Measurements from ENCODE around the gene UFM1. TPM values are rescaled to one million over a fixed set of nuclear protein-coding genes. Genes with fewer than 3 reads are reported as not detected.

UFM1 gene
- total RNA-seq, 1 donor from 2014 or later: 97.2 TPM

DNA sequence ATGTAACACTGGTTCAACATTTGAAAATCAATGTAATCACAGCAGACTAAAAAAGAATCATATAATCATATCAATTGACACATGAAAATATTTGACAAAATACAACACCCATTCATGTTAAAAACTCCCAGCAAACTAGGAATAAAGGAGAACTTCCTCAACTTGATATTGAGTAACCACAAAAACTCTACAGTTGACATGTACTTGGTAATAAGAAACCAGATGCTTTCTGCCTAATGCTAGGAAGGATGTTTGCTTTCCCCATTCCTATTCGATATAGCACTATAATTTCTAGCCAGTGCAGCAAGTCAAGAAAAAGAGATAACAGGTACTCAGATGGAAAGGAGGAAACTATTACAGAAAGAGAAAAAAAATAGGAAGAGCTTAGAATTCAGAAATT lies 26.9 kb downstream of the UFM1 start:
- no peak overlapping the region for H3K9ac ChIP-seq (ENCODE audit: low read length)
- no peaks in the 10 kb centered on the region for H3K36me3 ChIP-seq (ENCODE audit: insufficient read depth, low read length)
- no peaks in the 10 kb centered on the region for H3K9me3 ChIP-seq (ENCODE audit: insufficient read depth, low read depth, low read length)
- no peak overlapping the region for H3K4me2 ChIP-seq (ENCODE audit: low read length)
- no peaks in the 10 kb centered on the region for H3K27me3 ChIP-seq (ENCODE audit: insufficient read depth, low read length)
- H3K27ac Mint-ChIP-seq (ENCODE audit: unreplicated experiment): no peak overlapping the region
- no peak for DNase-seq (ENCODE audit: low read depth)
- no peaks in the 10 kb centered on the region for H3K36me3 Mint-ChIP-seq (ENCODE audit: low read depth, unreplicated experiment)
- H3K4me1 Mint-ChIP-seq (ENCODE audit: low read depth, unreplicated experiment): peaks cover 7% of the 10 kb centered on the region
- FAIRE-seq: no peak
- H4K20me1 ChIP-seq (ENCODE audit: insufficient read depth, low read length): no peaks in the 10 kb centered on the region
- TF ChIP-seq EZH2 (IDR thresholded peaks at IDR 0.05; ENCODE audit: insufficient read depth, low read length): no peak
- TF ChIP-seq, protein P1, sequence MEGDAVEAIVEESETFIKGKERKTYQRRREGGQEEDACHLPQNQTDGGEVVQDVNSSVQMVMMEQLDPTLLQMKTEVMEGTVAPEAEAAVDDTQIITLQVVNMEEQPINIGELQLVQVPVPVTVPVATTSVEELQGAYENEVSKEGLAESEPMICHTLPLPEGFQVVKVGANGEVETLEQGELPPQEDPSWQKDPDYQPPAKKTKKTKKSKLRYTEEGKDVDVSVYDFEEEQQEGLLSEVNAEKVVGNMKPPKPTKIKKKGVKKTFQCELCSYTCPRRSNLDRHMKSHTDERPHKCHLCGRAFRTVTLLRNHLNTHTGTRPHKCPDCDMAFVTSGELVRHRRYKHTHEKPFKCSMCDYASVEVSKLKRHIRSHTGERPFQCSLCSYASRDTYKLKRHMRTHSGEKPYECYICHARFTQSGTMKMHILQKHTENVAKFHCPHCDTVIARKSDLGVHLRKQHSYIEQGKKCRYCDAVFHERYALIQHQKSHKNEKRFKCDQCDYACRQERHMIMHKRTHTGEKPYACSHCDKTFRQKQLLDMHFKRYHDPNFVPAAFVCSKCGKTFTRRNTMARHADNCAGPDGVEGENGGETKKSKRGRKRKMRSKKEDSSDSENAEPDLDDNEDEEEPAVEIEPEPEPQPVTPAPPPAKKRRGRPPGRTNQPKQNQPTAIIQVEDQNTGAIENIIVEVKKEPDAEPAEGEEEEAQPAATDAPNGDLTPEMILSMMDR (IDR thresholded peaks at IDR 0.05; ENCODE audit: insufficient read depth, low read depth, low read length): no peak
- no peak overlapping the region for H3K4me3 ChIP-seq (ENCODE audit: insufficient read depth, low read depth, low read length)
- no peaks in the 10 kb centered on the region for H3K4me1 ChIP-seq (ENCODE audit: insufficient read depth, low read length)
- H3K4me3 Mint-ChIP-seq (ENCODE audit: unreplicated experiment): no peak overlapping the region
- no peak overlapping the region for H3K27ac ChIP-seq (ENCODE audit: low read depth, low read length)
- no peaks in the 10 kb centered on the region for H3K9me3 Mint-ChIP-seq (ENCODE audit: unreplicated experiment)
- no peak overlapping the region for H2AFZ ChIP-seq (ENCODE audit: low read depth, low read length)
- no peaks in the 10 kb centered on the region for H3K27me3 Mint-ChIP-seq (ENCODE audit: low read depth, unreplicated experiment)
- H3K79me2 ChIP-seq (ENCODE audit: insufficient read depth, low read length): no peaks in the 10 kb centered on the region

DNA sequence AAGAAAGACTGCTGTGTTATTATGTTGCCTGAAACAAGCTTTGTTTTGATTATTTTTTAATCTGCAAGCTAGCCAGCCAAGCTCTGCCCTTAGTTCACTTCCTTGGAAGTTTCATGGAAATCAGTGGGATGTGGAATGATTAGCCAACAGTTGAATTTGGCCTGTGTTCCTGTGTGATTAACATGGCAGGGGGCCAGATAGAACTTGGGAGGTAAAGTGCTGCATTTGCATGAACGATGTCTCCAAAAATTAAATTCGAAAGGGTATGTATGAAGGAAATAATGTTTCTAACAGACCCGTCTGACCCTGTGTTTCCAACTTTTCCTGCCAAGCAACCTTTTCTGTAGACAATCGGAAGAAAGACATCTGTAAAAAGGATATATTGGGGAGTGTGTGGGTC lies 32.2 kb downstream of the UFM1 start:
- Histone ChIP-seq H3K9me3 (ENCODE audit: insufficient read depth, low read depth, low read length) (no peaks in the 10 kb centered on the region), H3K79me2 (ENCODE audit: insufficient read depth, low read length) (no peaks in the 10 kb centered on the region), H3K4me1 (ENCODE audit: insufficient read depth, low read length) (no peaks in the 10 kb centered on the region), H3K27me3 (ENCODE audit: insufficient read depth, low read length) (no peaks in the 10 kb centered on the region), H3K27ac (ENCODE audit: low read depth, low read length) (no peak overlapping the region), H3K36me3 (ENCODE audit: insufficient read depth, low read length) (no peaks in the 10 kb centered on the region), H2AFZ (ENCODE audit: low read depth, low read length) (no peak overlapping the region), H4K20me1 (ENCODE audit: insufficient read depth, low read length) (no peaks in the 10 kb centered on the region), H3K4me2 (ENCODE audit: low read length) (no peak overlapping the region), H3K9ac (ENCODE audit: low read length) (no peak overlapping the region), H3K4me3 (ENCODE audit: insufficient read depth, low read depth, low read length) (no peak overlapping the region)
- TF ChIP-seq, protein P1 (IDR thresholded peaks at IDR 0.05; ENCODE audit: insufficient read depth, low read depth, low read length): no peak
- no peak for TF ChIP-seq EZH2 (IDR thresholded peaks at IDR 0.05; ENCODE audit: insufficient read depth, low read length)
- FAIRE-seq (no peak), DNase-seq (ENCODE audit: low read depth) (no peak)
- H3K36me3 Mint-ChIP-seq (ENCODE audit: low read depth, unreplicated experiment): no peaks in the 10 kb centered on the region
- H3K4me3 Mint-ChIP-seq (ENCODE audit: unreplicated experiment): no peak overlapping the region
- H3K27ac Mint-ChIP-seq (ENCODE audit: unreplicated experiment): no peak overlapping the region
- H3K27me3 Mint-ChIP-seq (ENCODE audit: low read depth, unreplicated experiment): no peaks in the 10 kb centered on the region
- H3K4me1 Mint-ChIP-seq (ENCODE audit: low read depth, unreplicated experiment): peaks cover 4% of the 10 kb centered on the region
- no peaks in the 10 kb centered on the region for H3K9me3 Mint-ChIP-seq (ENCODE audit: unreplicated experiment)

DNA sequence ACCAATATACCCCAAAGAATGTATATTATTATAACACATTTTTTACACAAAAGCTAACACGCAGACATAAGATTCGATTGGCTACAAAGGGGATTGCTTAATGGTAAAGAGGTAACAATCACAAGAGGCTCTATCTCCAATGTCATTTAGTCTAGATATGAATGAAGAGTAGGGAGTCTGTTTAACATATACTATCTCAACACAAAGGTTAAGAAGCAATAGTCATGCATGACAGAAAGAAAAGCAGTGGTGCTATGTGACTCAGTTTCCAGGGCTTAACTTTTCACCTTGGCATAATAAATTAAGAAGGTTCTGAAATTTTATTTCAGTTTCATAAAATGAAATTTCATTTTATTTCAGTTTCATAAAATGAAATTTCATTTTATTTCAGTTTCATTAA lies 33.3 kb downstream of the UFM1 start:
- FAIRE-seq (no peak), DNase-seq (ENCODE audit: low read depth) (no peak)
- Mint-ChIP-seq H3K27ac (ENCODE audit: unreplicated experiment) (no peak overlapping the region), H3K27me3 (ENCODE audit: low read depth, unreplicated experiment) (no peaks in the 10 kb centered on the region), H3K36me3 (ENCODE audit: low read depth, unreplicated experiment) (no peaks in the 10 kb centered on the region), H3K4me3 (ENCODE audit: unreplicated experiment) (no peak overlapping the region), H3K9me3 (ENCODE audit: unreplicated experiment) (no peaks in the 10 kb centered on the region), H3K4me1 (ENCODE audit: low read depth, unreplicated experiment) (peaks cover 2% of the 10 kb centered on the region)
- Histone ChIP-seq H3K4me1 (ENCODE audit: insufficient read depth, low read length) (no peaks in the 10 kb centered on the region), H3K27ac (ENCODE audit: low read depth, low read length) (no peak overlapping the region), H3K9ac (ENCODE audit: low read length) (no peak overlapping the region), H3K27me3 (ENCODE audit: insufficient read depth, low read length) (no peaks in the 10 kb centered on the region), H3K36me3 (ENCODE audit: insufficient read depth, low read length) (no peaks in the 10 kb centered on the region), H3K4me3 (ENCODE audit: insufficient read depth, low read depth, low read length) (no peak overlapping the region), H3K9me3 (ENCODE audit: insufficient read depth, low read depth, low read length) (no peaks in the 10 kb centered on the region), H3K4me2 (ENCODE audit: low read length) (no peak overlapping the region), H4K20me1 (ENCODE audit: insufficient read depth, low read length) (no peaks in the 10 kb centered on the region), H2AFZ (ENCODE audit: low read depth, low read length) (no peak overlapping the region), H3K79me2 (ENCODE audit: insufficient read depth, low read length) (no peaks in the 10 kb centered on the region)
- TF ChIP-seq EZH2 (IDR thresholded peaks at IDR 0.05; ENCODE audit: insufficient read depth, low read length): no peak
- TF ChIP-seq, protein P1 (IDR thresholded peaks at IDR 0.05; ENCODE audit: insufficient read depth, low read depth, low read length): no peak

All from astrocyte (in vitro differentiated cells and primary cell).